Right hindlimb (tissue), 1 donor: ENCODE measurements around the gene AOX1.
"Not testable (repeated sequence)": the region's sequence is repeated elsewhere in the genome, so short reads cannot be mapped to it uniquely, and the experiment has no call there.

Experiments
- DNase-seq: peaks from one replicate; pipeline ENCODE4 v3.0.0-alpha.2; 2018

The AOX1 gene

GRCh38 chr2:200603972-200604371, 18.2 kb downstream of the AOX1 start:
- no peak for DNase-seq

GRCh38 chr2:200604571-200605255, 18.9 kb downstream of the AOX1 start:
- DNase-seq, result no peak

- DNase-seq, result no peak
These were observed 22.7 kb downstream of the AOX1 start for GRCh38 chr2:200608341-200609027.

GRCh38 chr2:200609028-200609614, 23.3 kb downstream of the AOX1 start:
- DNase-seq, result no peak

- DNase-seq, result not testable (repeated sequence)
These were observed 24.4 kb downstream of the AOX1 start for GRCh38 chr2:200610217-200610616.

- no peak for DNase-seq
These were observed 27.9 kb downstream of the AOX1 start for GRCh38 chr2:200613692-200614091.

GRCh38 chr2:200614249-200614648, 28.4 kb downstream of the AOX1 start:
- no peak for DNase-seq

- DNase-seq, result no peak
These were observed 29.4 kb downstream of the AOX1 start for GRCh38 chr2:200615247-200615646.

GRCh38 chr2:200616193-200616592, 30.4 kb downstream of the AOX1 start:
- DNase-seq, result no peak

GRCh38 chr2:200616656-200617055, 30.8 kb downstream of the AOX1 start:
- no peak for DNase-seq

GRCh38 chr2:200617156-200618053, 31.6 kb downstream of the AOX1 start:
- no peak for DNase-seq

GRCh38 chr2:200618054-200618419, 32.2 kb downstream of the AOX1 start:
- no peak for DNase-seq

GRCh38 chr2:200618590-200619021, 32.8 kb downstream of the AOX1 start:
- no peak for DNase-seq

GRCh38 chr2:200619279-200619678, 33.5 kb downstream of the AOX1 start:
- DNase-seq, result no peak

- no peak for DNase-seq
These were observed 35.0 kb downstream of the AOX1 start for GRCh38 chr2:200620606-200621390.

GRCh38 chr2:200622106-200622505, 36.3 kb downstream of the AOX1 start:
- DNase-seq, result no peak

GRCh38 chr2:200624026-200624425, 38.2 kb downstream of the AOX1 start:
- no peak for DNase-seq

- no peak for DNase-seq
These were observed 38.8 kb downstream of the AOX1 start for GRCh38 chr2:200624658-200625057.

- no peak for DNase-seq
These were observed 39.5 kb downstream of the AOX1 start for GRCh38 chr2:200625282-200625681.

- DNase-seq, result no peak
These were observed 40.1 kb downstream of the AOX1 start for GRCh38 chr2:200625958-200626363.

GRCh38 chr2:200627110-200627770, 41.4 kb downstream of the AOX1 start:
- DNase-seq, result no peak

GRCh38 chr2:200628461-200628860, 42.6 kb downstream of the AOX1 start:
- not testable (repeated sequence) for DNase-seq
